Calu3 (cell line): ENCODE measurements around the gene HOXC6. TPM values are rescaled to one million over a fixed set of nuclear protein-coding genes. Genes with fewer than 3 reads are reported as not detected.

Experiments
- BruUV-seq: library from RNA; stranded (reverse); fragments of 400-500 nt; replicated peaks from 2 replicates; lab custom pipeline; 2021; lab: Mats Ljungman, UMichigan
- CTCF ChIA-PET: fragments of 300-600 bp; sonication (Branson Sonifier 250); formaldehyde crosslinking; loops from one replicate; lab custom pipeline; 2022; ENCODE audit warnings: antibody characterized with exemption; lab: Charles Lee
- DNase-seq: peaks from one replicate; pipeline ENCODE4 v3.0.0; 2022
- H3K27ac Mint-ChIP-seq: one replicate; pipeline ENCODE4 v1.8.0; 2022; ENCODE audit warnings: mixed read lengths; ENCODE audit not compliant: unreplicated experiment
- H3K27me3 Mint-ChIP-seq: one replicate; pipeline ENCODE4 v1.8.0; 2022; ENCODE audit warnings: mixed read lengths; ENCODE audit not compliant: unreplicated experiment
- H3K36me3 Mint-ChIP-seq: one replicate; pipeline ENCODE4 v1.8.0; 2022; ENCODE audit warnings: mild to moderate bottlenecking, moderate library complexity, mixed read lengths; ENCODE audit not compliant: insufficient read depth, unreplicated experiment
- H3K4me1 Mint-ChIP-seq: one replicate; pipeline ENCODE4 v1.8.0; 2022; ENCODE audit warnings: mild to moderate bottlenecking, low read depth, mixed read lengths; ENCODE audit not compliant: unreplicated experiment
- H3K4me3 Mint-ChIP-seq: one replicate; pipeline ENCODE4 v1.8.0; 2022; ENCODE audit warnings: mild to moderate bottlenecking, low read depth, moderate library complexity, mixed read lengths; ENCODE audit not compliant: unreplicated experiment
- H3K9me3 Mint-ChIP-seq: one replicate; pipeline ENCODE4 v1.8.0; 2022; ENCODE audit warnings: low read depth, mixed read lengths; ENCODE audit not compliant: unreplicated experiment
- CTCF ChIP-seq: fragments of 200-600 bp; IDR thresholded peaks from one replicate; pipeline ENCODE4 v1.8.0; 2022; ENCODE audit warnings: antibody characterized with exemption; ENCODE audit not compliant: unreplicated experiment
- intact Hi-C: fragments of 100-400 bp; cut with micrococcal nuclease; formaldehyde crosslinking; loops from one replicate; pipeline ENCODE4 v1.10.0; 2022; ENCODE audit not compliant: unreplicated experiment
- total RNA-seq: library from RNA; stranded (reverse); gene quantifications from 2 replicates; pipeline ENCODE4 v1.2.3, GENCODE V29; 2022

HOXC6 gene
- total RNA-seq, 1 experiment from 2014 or later: 1.2 TPM

GRCh38 chr12:53998110-53998899 is 29.9 kb upstream of the HOXC6 start:
- Mint-ChIP-seq H3K27me3 (peaks cover 89% of the 10 kb centered on the region), H3K27ac (no peak overlapping the region), H3K36me3 (peaks cover 27% of the 10 kb centered on the region), H3K9me3 (no peaks in the 10 kb centered on the region), H3K4me1 (peaks cover 31% of the 10 kb centered on the region), H3K4me3 (no peak overlapping the region)
- no peak for TF ChIP-seq CTCF
- CTCF ChIA-PET: interaction anchor here (1.0 kb wide), 1 partner anchor 207 kb away, joined by 3 read pairs; no protein-coding TSS in a partner anchor
- no TSS peak for BruUV-seq
- intact Hi-C loops: no loop called here
- DNase-seq: no peak

GRCh38 chr12:53998900-53999236 is 29.4 kb upstream of the HOXC6 start:
- CTCF ChIA-PET: interaction anchor here (1.0 to 2.0 kb wide), 3 partner anchors 203 to 209 kb away, joined by 3 to 7 read pairs (median 4); no protein-coding TSS in a partner anchor
- Mint-ChIP-seq H3K9me3 (no peaks in the 10 kb centered on the region), H3K27ac (no peak overlapping the region), H3K4me3 (no peak overlapping the region), H3K36me3 (peaks cover 27% of the 10 kb centered on the region), H3K4me1 (peaks cover 27% of the 10 kb centered on the region), H3K27me3 (peaks cover 89% of the 10 kb centered on the region)
- no peak for TF ChIP-seq CTCF
- no TSS peak for BruUV-seq
- intact Hi-C loops: no loop called here
- no peak for DNase-seq

- DNase-seq: peak; percentile 55
- CTCF ChIA-PET: interaction anchor here (0.9 to 2.0 kb wide), 5 partner anchors 9 to 215 kb away, joined by 3 to 8 read pairs (median 4); partner anchors contain the start of gene HOXC8
- Mint-ChIP-seq H3K4me3 (peak overlapping the region; percentile 70), H3K36me3 (peaks cover 27% of the 10 kb centered on the region), H3K9me3 (no peaks in the 10 kb centered on the region), H3K27ac (no peak overlapping the region), H3K27me3 (peaks cover 89% of the 10 kb centered on the region), H3K4me1 (peaks cover 19% of the 10 kb centered on the region)
- intact Hi-C loops: no loop called here
- no peak for TF ChIP-seq CTCF
- BruUV-seq: no TSS peak
These were observed 28.6 kb upstream of the HOXC6 start for GRCh38 chr12:53999559-54000115.

GRCh38 chr12:54000116-54001114 is 27.8 kb upstream of the HOXC6 start, which contains the start of gene HOXC9:
HOXC9 (plus strand) TSS chr12:54000161; CDS start chr12:54000189, 28 bp downstream.
- no peak for DNase-seq
- CTCF ChIA-PET: interaction anchor here (0.9 to 2.0 kb wide), 5 partner anchors 8 to 215 kb away, joined by 3 to 8 read pairs (median 4); partner anchors contain the start of gene HOXC8
- no peak for TF ChIP-seq CTCF
- BruUV-seq: no TSS peak
- Mint-ChIP-seq H3K4me1 (peaks cover 12% of the 10 kb centered on the region), H3K27ac (no peak within 1 kb of the TSS), H3K9me3 (no peaks in the 10 kb centered on the region), H3K4me3 (peak within 1 kb of the TSS; percentile 70), H3K36me3 (peaks cover 20% of the 10 kb centered on the region), H3K27me3 (peaks cover 89% of the 10 kb centered on the region)
- intact Hi-C loops: no loop called here
